Gastroesophageal sphincter (tissue), 4 donors: ENCODE data around the gene FCHO2. TPM values are rescaled to one million over a fixed set of nuclear protein-coding genes. Genes with fewer than 3 reads are reported as not detected.

Experiments
- ATAC-seq: fragments of 150-250 bp; one replicate; pipeline ENCODE4 v1.9.1; 2016; ENCODE audit warnings: mild to moderate bottlenecking, moderate library complexity
- H3K27ac ChIP-seq, 4 donors: fragments of 200-600 bp; sonication (generic) in 3 of 4; 1 replicate in 3 of 4; 2 replicates in 1 of 4; pipeline ENCODE4 v1.5.1; 2016 to 2019
- H3K27me3 ChIP-seq: fragments of 200-600 bp; sonication (generic); one replicate; pipeline ENCODE4 v1.5.1; 2019
- H3K36me3 ChIP-seq, 2 donors: fragments of 200-600 bp; sonication (generic); one replicate each; pipeline ENCODE4 v1.5.1; 2019; ENCODE audit warnings: control low read depth in 1 of 2
- H3K4me1 ChIP-seq, 3 donors: fragments of 200-600 bp; sonication (generic); 1 replicate in 2 of 3; 2 replicates in 1 of 3; pipeline ENCODE4 v1.5.1; 2016 to 2019; ENCODE audit warnings: control low read depth in 2 of 3
- H3K4me3 ChIP-seq, 2 donors: fragments of 200-600 bp; sonication (generic); one replicate each; pipeline ENCODE4 v1.5.1; 2019; ENCODE audit warnings: mild to moderate bottlenecking in 1 of 2, moderate library complexity in 1 of 2
- H3K9me3 ChIP-seq, 3 donors: fragments of 200-600 bp; sonication (generic); one replicate each; pipeline ENCODE4 v1.5.1; 2017 to 2019; ENCODE audit warnings: control low read depth in 2 of 3
- CTCF ChIP-seq, 4 experiments: fragments of 200-600 bp in 2 of 4; fragments of 450-650 bp in 2 of 4; sonication (generic) in 1 of 4; IDR thresholded peaks; one replicate each; pipeline ENCODE4 v1.5.1; 2017 to 2019; ENCODE audit warnings: antibody characterized with exemption in 4 of 4, mild to moderate bottlenecking in 2 of 4, moderate library complexity in 2 of 4
- EP300 ChIP-seq: sonication (generic); formaldehyde crosslinking; IDR thresholded peaks from one replicate; pipeline ENCODE4 v1.6.1; 2017; ENCODE audit warnings: antibody characterized with exemption, mild to moderate bottlenecking
- POLR2A ChIP-seq, 2 donors: fragments of 450-650 bp; IDR thresholded peaks; one replicate each; pipeline ENCODE4 v1.6.1; 2017; ENCODE audit warnings: antibody characterized with exemption in 2 of 2, mild to moderate bottlenecking in 2 of 2, moderate library complexity in 1 of 2
- POLR2AphosphoS5 ChIP-seq: sonication (generic); formaldehyde crosslinking; IDR thresholded peaks from one replicate; pipeline ENCODE4 v1.6.1; 2017; ENCODE audit warnings: antibody characterized with exemption
- WGBS, 2 donors: methylation state at CpG; one replicate each; pipeline ENCODE4 v1.1.5; 2018; ENCODE audit warnings: low coverage in 1 of 2; 5-methylcytosine and 5-hydroxymethylcytosine counted together
- total RNA-seq, 4 donors: library from RNA; depleted of rRNA; stranded (reverse); fragments of >200 nt; gene quantifications; one replicate each; pipeline ENCODE4 v1.1.0, GENCODE V29; 2016

Gene FCHO2
- total RNA-seq, 4 donors from 2014 or later = 27.3 to 36.3 (median 30.1) TPM

- ATAC-seq = no peak
- Histone ChIP-seq H3K36me3 (peaks cover 0 to 32% of the 10 kb centered on the region in 2 donors), H3K4me3 (no peak overlapping the region), H3K27ac (no peak overlapping the region), H3K4me1 (peaks cover 0 to 8% (median 0%) of the 10 kb centered on the region in 3 donors), H3K27me3 (no peaks in the 10 kb centered on the region), H3K9me3 (no peaks in the 10 kb centered on the region)
- WGBS, 2 donors = 100% methylated on average over 2 to 5 of the region's 5 CpGs
- TF ChIP-seq POLR2A (IDR thresholded peaks at IDR 0.05) (no peak), CTCF (IDR thresholded peaks at IDR 0.05) (no peak), POLR2AphosphoS5 (no peak), EP300 (no peak)
These were observed 81.7 kb downstream of the FCHO2 start for GRCh38 chr5:73037545-73037944.

GRCh38 chr5:73039082-73039481 is 83.2 kb downstream of the FCHO2 start:
- no peaks in the 10 kb centered on the region for H3K27me3 ChIP-seq
- no peak for ATAC-seq
- H3K27ac ChIP-seq = no peak overlapping the region
- H3K4me1 ChIP-seq = peaks cover 0 to 9% (median 0%) of the 10 kb centered on the region in 3 donors
- no peak overlapping the region for H3K4me3 ChIP-seq
- peaks cover 0 to 32% of the 10 kb centered on the region in 2 donors for H3K36me3 ChIP-seq
- TF ChIP-seq EP300 (no peak), POLR2A (IDR thresholded peaks at IDR 0.05) (no peak), POLR2AphosphoS5 (no peak), CTCF (IDR thresholded peaks at IDR 0.05) (no peak)
- H3K9me3 ChIP-seq = no peaks in the 10 kb centered on the region

GRCh38 chr5:73042993-73043392 is 87.2 kb downstream of the FCHO2 start:
- TF ChIP-seq POLR2AphosphoS5 = no peak
- no peak for TF ChIP-seq EP300
- TF ChIP-seq CTCF (IDR thresholded peaks at IDR 0.05) = no peak
- no peak for TF ChIP-seq POLR2A (IDR thresholded peaks at IDR 0.05)
- H3K27ac ChIP-seq = no peak overlapping the region
- H3K36me3 ChIP-seq = peaks cover 0 to 11% of the 10 kb centered on the region in 2 donors
- no peak overlapping the region for H3K4me3 ChIP-seq
- ATAC-seq = no peak
- peaks cover 0 to 17% (median 0%) of the 10 kb centered on the region in 3 donors for H3K4me1 ChIP-seq
- H3K27me3 ChIP-seq = no peaks in the 10 kb centered on the region
- H3K9me3 ChIP-seq = no peaks in the 10 kb centered on the region

GRCh38 chr5:73044546-73044945 is 88.7 kb downstream of the FCHO2 start:
- no peak for ATAC-seq
- H3K27ac ChIP-seq = no peak overlapping the region
- TF ChIP-seq EP300 (no peak), POLR2AphosphoS5 (no peak), CTCF (IDR thresholded peaks at IDR 0.05) (no peak), POLR2A (IDR thresholded peaks at IDR 0.05) (no peak)

GRCh38 chr5:73045623-73046022 is 89.8 kb downstream of the FCHO2 start:
- Histone ChIP-seq H3K36me3 (peaks cover 0 to 15% of the 10 kb centered on the region in 2 donors), H3K27me3 (no peaks in the 10 kb centered on the region), H3K27ac (no peak overlapping the region), H3K9me3 (no peaks in the 10 kb centered on the region), H3K4me1 (peaks cover 0 to 10% (median 0%) of the 10 kb centered on the region in 3 donors), H3K4me3 (no peak overlapping the region)
- WGBS, 2 donors = 100% methylated on average over 1 of the region's 1 CpG
- no peak for ATAC-seq
- no peak for TF ChIP-seq POLR2AphosphoS5

More at GRCh38 chr5:73044546-73044945, 88.7 kb downstream of the FCHO2 start:
- no peaks in the 10 kb centered on the region for H3K27me3 ChIP-seq
- H3K4me1 ChIP-seq = peaks cover 0 to 10% (median 0%) of the 10 kb centered on the region in 3 donors
- H3K36me3 ChIP-seq = peaks cover 0 to 9% of the 10 kb centered on the region in 2 donors
- no peak overlapping the region for H3K4me3 ChIP-seq
- no peaks in the 10 kb centered on the region for H3K9me3 ChIP-seq

GRCh38 chr5:73061593-73061992 is 105.8 kb downstream of the FCHO2 start:
- TF ChIP-seq POLR2AphosphoS5 (no peak), POLR2A (IDR thresholded peaks at IDR 0.05) (no peak), EP300 (no peak), CTCF (IDR thresholded peaks at IDR 0.05) (no peak)
- H3K9me3 ChIP-seq = no peaks in the 10 kb centered on the region
- ATAC-seq = no peak
- no peak overlapping the region for H3K27ac ChIP-seq
- H3K27me3 ChIP-seq = no peaks in the 10 kb centered on the region
- peaks cover 0 to 39% of the 10 kb centered on the region in 2 donors for H3K36me3 ChIP-seq
- 81 to 100% methylated on average over 1 to 2 of the region's 2 CpGs for WGBS, 2 donors
- H3K4me3 ChIP-seq = no peak overlapping the region
- H3K4me1 ChIP-seq = no peaks in the 10 kb centered on the region
